ENCODE data around the gene NOS1AP. TPM values are rescaled to one million over a fixed set of nuclear protein-coding genes. Genes with fewer than 3 reads are reported as not detected.
A peak's percentile ranks its signal among the peaks of the same experiment; 100 is the strongest.

Gene NOS1AP
- total and polyA plus RNA-seq, 9 of the 15 experiments (the other 6 are each of a cell fraction or from before 2014, with no cell fraction given): 0.07 to 1.5 (median 0.22) TPM

DNA sequence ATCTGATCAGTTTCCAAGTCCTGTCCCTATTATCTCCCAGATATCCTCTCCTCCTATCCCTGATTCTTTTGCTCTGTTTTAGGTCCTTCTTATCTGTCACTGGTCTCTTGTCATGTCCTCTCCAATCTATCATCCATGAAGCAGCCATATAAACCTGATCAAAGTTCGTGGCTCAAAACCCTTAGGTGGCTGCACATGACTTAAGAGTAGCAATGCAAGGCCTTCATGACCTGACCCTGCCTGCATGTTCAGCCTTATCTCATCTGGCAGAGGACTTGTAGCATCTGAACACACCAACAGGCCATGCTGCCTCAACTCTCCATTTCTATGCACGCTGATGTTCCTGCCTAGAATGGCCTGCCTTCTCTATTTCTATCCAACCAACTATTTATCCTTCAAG, 65.2 kb downstream of the NOS1AP start:
- H3K27me3 ChIP-seq (ENCODE audit: control insufficient read depth in 2 of 2, insufficient read depth in 2 of 2, low read length in 2 of 2): peaks cover 11 to 15% of the 10 kb centered on the region in 2 experiments; a peak in 4 of 5 replicates
- POLR2A ChIA-PET: no interaction called here
- no peaks in the 10 kb centered on the region for H3K4me1 ChIP-seq (replicated peaks in 1 of 2; ENCODE audit: control insufficient read depth in 2 of 2, insufficient read depth in 2 of 2, low read length in 2 of 2)
- H3K9me3 ChIP-seq (replicated peaks; ENCODE audit: control insufficient read depth, insufficient read depth, low read depth, low read length): no peaks in the 10 kb centered on the region; the same call in 1 of the 2 replicates
- ATAC-seq: no peak
- DNase-seq (ENCODE audit: extremely low read depth in 1 of 4, low spot score in 3 of 4): peak in 1 of 4 experiments; percentile 8
- no peak overlapping the region for H2AFZ ChIP-seq (ENCODE audit: low read depth, low read length)
- no peaks in the 10 kb centered on the region for H3K79me2 ChIP-seq (ENCODE audit: control insufficient read depth, insufficient read depth, low read length)
- H3K4me3 ChIP-seq: no peak overlapping the region
- H3K9me1 ChIP-seq (ENCODE audit: control insufficient read depth, insufficient read depth, low read length): no peaks in the 10 kb centered on the region
- CTCF ChIA-PET (ENCODE audit: low intra/inter-chr PET ratio): no interaction called here
- no peak overlapping the region for H3K4me2 ChIP-seq (ENCODE audit: insufficient read depth, low read length)
- H3K36me3 ChIP-seq (ENCODE audit: control insufficient read depth, insufficient read depth, low read length): no peaks in the 10 kb centered on the region
- H3K9ac ChIP-seq (ENCODE audit: insufficient read depth in 1 of 2, low read depth in 2 of 2, low read length in 2 of 2): no peak overlapping the region
- in situ Hi-C loops (cut with MboI) (no loop called here), intact Hi-C loops (cut with micrococcal nuclease) (no loop called here)
- H4K20me1 ChIP-seq (replicated peaks; ENCODE audit: control insufficient read depth, insufficient read depth, low read length): no peaks in the 10 kb centered on the region
- no peak overlapping the region for H3K27ac ChIP-seq (ENCODE audit: extremely low read depth, low read depth, low read length)
- TF ChIP-seq, protein P1, sequence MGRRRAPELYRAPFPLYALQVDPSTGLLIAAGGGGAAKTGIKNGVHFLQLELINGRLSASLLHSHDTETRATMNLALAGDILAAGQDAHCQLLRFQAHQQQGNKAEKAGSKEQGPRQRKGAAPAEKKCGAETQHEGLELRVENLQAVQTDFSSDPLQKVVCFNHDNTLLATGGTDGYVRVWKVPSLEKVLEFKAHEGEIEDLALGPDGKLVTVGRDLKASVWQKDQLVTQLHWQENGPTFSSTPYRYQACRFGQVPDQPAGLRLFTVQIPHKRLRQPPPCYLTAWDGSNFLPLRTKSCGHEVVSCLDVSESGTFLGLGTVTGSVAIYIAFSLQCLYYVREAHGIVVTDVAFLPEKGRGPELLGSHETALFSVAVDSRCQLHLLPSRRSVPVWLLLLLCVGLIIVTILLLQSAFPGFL (CRISPR knock-in tag; IDR thresholded peaks at IDR 0.05): no peak
- TF ChIP-seq, protein P2, sequence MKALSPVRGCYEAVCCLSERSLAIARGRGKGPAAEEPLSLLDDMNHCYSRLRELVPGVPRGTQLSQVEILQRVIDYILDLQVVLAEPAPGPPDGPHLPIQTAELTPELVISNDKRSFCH (CRISPR knock-in tag; IDR thresholded peaks at IDR 0.05): no peak
- TF ChIP-seq, protein P2 (tag; IDR thresholded peaks at IDR 0.05): 0 out of 2 replicates have a peak, but pooled peaks have one; percentile 34
- FAIRE-seq: no peak
- WGBS (ENCODE audit: insufficient coverage, low coverage, missing lambda C conversion rate): 0% methylated on average over 2 of the region's 2 CpGs
- no TSS peak for BruUV-seq (replicated peaks)

DNA sequence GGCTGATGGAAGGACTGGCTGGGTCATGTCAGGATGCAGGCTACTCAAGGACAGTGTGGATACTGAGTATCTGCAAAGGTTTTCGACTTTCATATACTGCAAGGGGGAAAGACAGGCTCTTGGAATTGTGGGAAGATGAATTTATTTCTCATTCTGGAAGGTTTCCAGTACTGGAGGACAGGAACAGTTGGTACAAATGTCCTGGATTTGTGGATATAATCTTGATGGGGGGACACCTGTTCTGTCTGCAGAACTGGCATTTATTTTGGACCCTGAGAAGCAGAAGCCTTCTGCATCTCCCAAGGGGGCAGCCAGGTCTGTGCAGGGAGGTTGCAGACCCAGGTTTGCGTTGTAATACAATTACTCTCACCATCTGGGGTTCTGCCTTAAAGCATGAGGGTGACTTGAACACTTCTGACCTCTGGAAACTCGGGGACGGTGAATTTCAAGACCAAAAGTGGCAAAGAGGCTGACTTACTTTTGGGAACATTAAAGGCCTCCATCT, 65.8 kb downstream of the NOS1AP start:
- H3K9me3 ChIP-seq (replicated peaks; ENCODE audit: control insufficient read depth, insufficient read depth, low read depth, low read length): no peaks in the 10 kb centered on the region; the same call in 1 of the 2 replicates
- CTCF ChIA-PET (ENCODE audit: low intra/inter-chr PET ratio): no interaction called here
- H3K79me2 ChIP-seq (ENCODE audit: control insufficient read depth, insufficient read depth, low read length): no peaks in the 10 kb centered on the region
- no peak for ATAC-seq
- H4K20me1 ChIP-seq (replicated peaks; ENCODE audit: control insufficient read depth, insufficient read depth, low read length): no peaks in the 10 kb centered on the region
- no peak overlapping the region for H3K4me3 ChIP-seq
- no peaks in the 10 kb centered on the region for H3K9me1 ChIP-seq (ENCODE audit: control insufficient read depth, insufficient read depth, low read length)
- no peak overlapping the region for H2AFZ ChIP-seq (ENCODE audit: low read depth, low read length)
- peaks cover 6 to 8% of the 10 kb centered on the region in 2 experiments; a peak in 3 of 5 replicates for H3K27me3 ChIP-seq (ENCODE audit: control insufficient read depth in 2 of 2, insufficient read depth in 2 of 2, low read length in 2 of 2)
- POLR2A ChIA-PET: no interaction called here
- DNase-seq (ENCODE audit: extremely low read depth in 1 of 4, low spot score in 3 of 4): no peak
- H3K9ac ChIP-seq (ENCODE audit: insufficient read depth in 1 of 2, low read depth in 2 of 2, low read length in 2 of 2): no peak overlapping the region
- no peak overlapping the region for H3K4me2 ChIP-seq (ENCODE audit: insufficient read depth, low read length)
- intact Hi-C loops (cut with micrococcal nuclease) (no loop called here), in situ Hi-C loops (cut with MboI) (no loop called here)
- H3K27ac ChIP-seq (ENCODE audit: extremely low read depth, low read depth, low read length): no peak overlapping the region
- FAIRE-seq: no peak
- 6% methylated on average over 4 of the region's 4 CpGs for WGBS (ENCODE audit: insufficient coverage, low coverage, missing lambda C conversion rate)
- no TSS peak for BruUV-seq (replicated peaks)
- no peaks in the 10 kb centered on the region for H3K36me3 ChIP-seq (ENCODE audit: control insufficient read depth, insufficient read depth, low read length)
- H3K4me1 ChIP-seq (replicated peaks in 1 of 2; ENCODE audit: control insufficient read depth in 2 of 2, insufficient read depth in 2 of 2, low read length in 2 of 2): no peaks in the 10 kb centered on the region
- TF ChIP-seq NFE2 (IDR thresholded peaks at IDR 0.05; ENCODE audit: low read depth) (no peak), HSF4 (CRISPR knock-in tag; IDR thresholded peaks at IDR 0.05; ENCODE audit: borderline replicate concordance) (no peak), TCFL5 (CRISPR knock-in tag; conservative IDR thresholded peaks at IDR 0.05) (no peak), BMI1 (IDR thresholded peaks at IDR 0.05; ENCODE audit: low read length) (no peak), EGR1 (conservative IDR thresholded peaks at IDR 0.05) (no peak), ZNF785 (CRISPR knock-in tag; IDR thresholded peaks at IDR 0.05) (no peak), RBM39 (optimal IDR thresholded peaks at IDR 0.05; ENCODE audit: low read depth, low read length) (no peak)
- TF ChIP-seq, protein P3, sequence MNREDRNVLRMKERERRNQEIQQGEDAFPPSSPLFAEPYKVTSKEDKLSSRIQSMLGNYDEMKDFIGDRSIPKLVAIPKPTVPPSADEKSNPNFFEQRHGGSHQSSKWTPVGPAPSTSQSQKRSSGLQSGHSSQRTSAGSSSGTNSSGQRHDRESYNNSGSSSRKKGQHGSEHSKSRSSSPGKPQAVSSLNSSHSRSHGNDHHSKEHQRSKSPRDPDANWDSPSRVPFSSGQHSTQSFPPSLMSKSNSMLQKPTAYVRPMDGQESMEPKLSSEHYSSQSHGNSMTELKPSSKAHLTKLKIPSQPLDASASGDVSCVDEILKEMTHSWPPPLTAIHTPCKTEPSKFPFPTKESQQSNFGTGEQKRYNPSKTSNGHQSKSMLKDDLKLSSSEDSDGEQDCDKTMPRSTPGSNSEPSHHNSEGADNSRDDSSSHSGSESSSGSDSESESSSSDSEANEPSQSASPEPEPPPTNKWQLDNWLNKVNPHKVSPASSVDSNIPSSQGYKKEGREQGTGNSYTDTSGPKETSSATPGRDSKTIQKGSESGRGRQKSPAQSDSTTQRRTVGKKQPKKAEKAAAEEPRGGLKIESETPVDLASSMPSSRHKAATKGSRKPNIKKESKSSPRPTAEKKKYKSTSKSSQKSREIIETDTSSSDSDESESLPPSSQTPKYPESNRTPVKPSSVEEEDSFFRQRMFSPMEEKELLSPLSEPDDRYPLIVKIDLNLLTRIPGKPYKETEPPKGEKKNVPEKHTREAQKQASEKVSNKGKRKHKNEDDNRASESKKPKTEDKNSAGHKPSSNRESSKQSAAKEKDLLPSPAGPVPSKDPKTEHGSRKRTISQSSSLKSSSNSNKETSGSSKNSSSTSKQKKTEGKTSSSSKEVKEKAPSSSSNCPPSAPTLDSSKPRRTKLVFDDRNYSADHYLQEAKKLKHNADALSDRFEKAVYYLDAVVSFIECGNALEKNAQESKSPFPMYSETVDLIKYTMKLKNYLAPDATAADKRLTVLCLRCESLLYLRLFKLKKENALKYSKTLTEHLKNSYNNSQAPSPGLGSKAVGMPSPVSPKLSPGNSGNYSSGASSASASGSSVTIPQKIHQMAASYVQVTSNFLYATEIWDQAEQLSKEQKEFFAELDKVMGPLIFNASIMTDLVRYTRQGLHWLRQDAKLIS (CRISPR knock-in tag; IDR thresholded peaks at IDR 0.05): no peak
